Activated CD8-positive, alpha-beta T cell treated with anti-CD3 and anti-CD28 coated beads for 36 hours (primary cell): ENCODE measurements around the gene STMP1. TPM values are rescaled to one million over a fixed set of nuclear protein-coding genes. Genes with fewer than 3 reads are reported as not detected.

Experiments used
- ATAC-seq: fragments of 200-7000 bp; cut with Tn5 transposase; one replicate; pipeline ENCODE4 v1.10.0; 2021; ENCODE audit warnings: mild to moderate bottlenecking, moderate library complexity
- CTCF ChIA-PET: fragments of 350-600 bp; sonication (Branson Sonifier 250); formaldehyde crosslinking; loops from one replicate; lab custom pipeline; 2021; ENCODE audit warnings: antibody characterized with exemption; lab: Charles Lee
- POLR2A ChIA-PET: fragments of 350-600 bp; sonication (Branson Sonifier 250); formaldehyde crosslinking; loops from one replicate; lab custom pipeline; 2021; ENCODE audit warnings: antibody characterized with exemption; lab: Charles Lee
- DNase-seq: peaks from one replicate; pipeline ENCODE4 v3.0.0-alpha.2; 2020
- H3K27ac Mint-ChIP-seq: one replicate; pipeline ENCODE4 v1.8.0; 2021; ENCODE audit warnings: mild to moderate bottlenecking, mixed read lengths
- H3K27me3 Mint-ChIP-seq: one replicate; pipeline ENCODE4 v1.8.0; 2021; ENCODE audit warnings: mixed read lengths
- H3K36me3 Mint-ChIP-seq: one replicate; pipeline ENCODE4 v1.8.0; 2021; ENCODE audit warnings: low read depth, mixed read lengths
- H3K4me1 Mint-ChIP-seq: one replicate; pipeline ENCODE4 v1.8.0; 2021; ENCODE audit warnings: low read depth, mixed read lengths
- H3K4me3 Mint-ChIP-seq: one replicate; pipeline ENCODE4 v1.8.0; 2021; ENCODE audit warnings: mild to moderate bottlenecking, moderate library complexity, mixed read lengths
- H3K9me3 Mint-ChIP-seq: one replicate; pipeline ENCODE4 v1.8.0; 2021; ENCODE audit warnings: mixed read lengths
- CTCF ChIP-seq: fragments of 200-600 bp; IDR thresholded peaks from one replicate; pipeline ENCODE4 v1.8.0; 2022; ENCODE audit warnings: antibody characterized with exemption, mild to moderate bottlenecking
- intact Hi-C: fragments of 100-400 bp; cut with micrococcal nuclease; formaldehyde crosslinking; loops from one replicate; pipeline ENCODE4 v1.10.0; 2022
- total RNA-seq, 2 experiments: library from RNA; stranded (reverse); gene quantifications; one replicate each; pipeline ENCODE4 v1.2.3, GENCODE V29; 2021

Gene STMP1
- total RNA-seq, 2 experiments from 2014 or later = 21.1 to 23.4 TPM

- intact Hi-C loops = no loop called here
- no peaks in the 10 kb centered on the region for H3K9me3 Mint-ChIP-seq
- H3K36me3 Mint-ChIP-seq = no peaks in the 10 kb centered on the region
- peaks cover 13% of the 10 kb centered on the region for H3K27me3 Mint-ChIP-seq
- no peaks in the 10 kb centered on the region for H3K4me1 Mint-ChIP-seq
- no peak overlapping the region for H3K27ac Mint-ChIP-seq
- ATAC-seq (no peak), DNase-seq (no peak)
- no peak overlapping the region for H3K4me3 Mint-ChIP-seq
- ChIA-PET CTCF (interaction anchor here (4.5 kb wide), 1 partner anchor 7 kb away, joined by 17 read pairs; no protein-coding TSS in a partner anchor), POLR2A (interaction anchor here (1.3 kb wide), 1 partner anchor 9 kb away, joined by 3 read pairs; the partner anchor contains the start of gene SLC13A4)
- no peak for TF ChIP-seq CTCF
These were observed 56.6 kb downstream of the STMP1 start for GRCh38 chr7:135718794-135719437.

GRCh38 chr7:135719688-135720087 is 57.4 kb downstream of the STMP1 start:
- ChIA-PET POLR2A (no interaction called here), CTCF (interaction anchor here (4.5 kb wide), 1 partner anchor 8 kb away, joined by 17 read pairs; no protein-coding TSS in a partner anchor)
- Mint-ChIP-seq H3K27ac (no peak overlapping the region), H3K27me3 (peaks cover 14% of the 10 kb centered on the region), H3K9me3 (no peaks in the 10 kb centered on the region), H3K36me3 (no peaks in the 10 kb centered on the region), H3K4me3 (no peak overlapping the region), H3K4me1 (no peaks in the 10 kb centered on the region)
- ATAC-seq (no peak), DNase-seq (no peak)
- TF ChIP-seq CTCF = no peak
- intact Hi-C loops = no loop called here

GRCh38 chr7:135721198-135721820 is 59.0 kb downstream of the STMP1 start:
- Mint-ChIP-seq H3K4me1 (no peaks in the 10 kb centered on the region), H3K4me3 (no peak overlapping the region), H3K9me3 (no peaks in the 10 kb centered on the region), H3K27ac (no peak overlapping the region), H3K36me3 (no peaks in the 10 kb centered on the region), H3K27me3 (peaks cover 18% of the 10 kb centered on the region)
- ATAC-seq = no peak
- TF ChIP-seq CTCF = no peak
- no peak for DNase-seq
- intact Hi-C loops = no loop called here
- POLR2A ChIA-PET = interaction anchor here (1.1 kb wide), 1 partner anchor 1153 kb away, joined by 3 read pairs; no protein-coding TSS in a partner anchor
- CTCF ChIA-PET = interaction anchor here (4.5 kb wide), 1 partner anchor 10 kb away, joined by 17 read pairs; no protein-coding TSS in a partner anchor

- ATAC-seq (no peak), DNase-seq (no peak)
- intact Hi-C loops = no loop called here
- Mint-ChIP-seq H3K36me3 (no peaks in the 10 kb centered on the region), H3K27ac (no peak overlapping the region), H3K4me1 (no peaks in the 10 kb centered on the region), H3K4me3 (no peak overlapping the region), H3K9me3 (no peaks in the 10 kb centered on the region), H3K27me3 (peaks cover 13% of the 10 kb centered on the region)
- no peak for TF ChIP-seq CTCF
- CTCF ChIA-PET = interaction anchor here (4.5 kb wide), 1 partner anchor 12 kb away, joined by 17 read pairs; no protein-coding TSS in a partner anchor
- POLR2A ChIA-PET = no interaction called here
These were observed 61.1 kb downstream of the STMP1 start for GRCh38 chr7:135723411-135723810.

Other genes starting within 250 kb of the STMP1 start
- 10 to 100 TPM; 22.0 to 23.6 TPM for gene CNOT4, start 152.4 kb upstream of the STMP1 start, total RNA-seq
- 100 to 1,000 TPM; 140 to 145 TPM for gene NUP205, start 104.6 kb upstream of the STMP1 start, total RNA-seq
- not detected for gene SLC13A4, start 65.7 kb downstream of the STMP1 start, total RNA-seq
- not detected for gene FAM180A, start 86.3 kb downstream of the STMP1 start, total RNA-seq